COLO829 (cell line): Measurements from ENCODE around the gene HKDC1.
A peak's percentile ranks its signal among the peaks of the same experiment; 100 is the strongest.

Experiments used
- DNase-seq: peaks from one replicate; pipeline ENCODE4 v3.0.0; 2012; ENCODE audit warnings: low spot score

Gene HKDC1

GRCh38 chr10:69217119-69217754 is 2.9 kb upstream of the HKDC1 start:
- DNase-seq, result peak; percentile 50

- DNase-seq, result no peak
Observed at GRCh38 chr10:69218831-69219230, 1.3 kb upstream of the HKDC1 start.

DNA sequence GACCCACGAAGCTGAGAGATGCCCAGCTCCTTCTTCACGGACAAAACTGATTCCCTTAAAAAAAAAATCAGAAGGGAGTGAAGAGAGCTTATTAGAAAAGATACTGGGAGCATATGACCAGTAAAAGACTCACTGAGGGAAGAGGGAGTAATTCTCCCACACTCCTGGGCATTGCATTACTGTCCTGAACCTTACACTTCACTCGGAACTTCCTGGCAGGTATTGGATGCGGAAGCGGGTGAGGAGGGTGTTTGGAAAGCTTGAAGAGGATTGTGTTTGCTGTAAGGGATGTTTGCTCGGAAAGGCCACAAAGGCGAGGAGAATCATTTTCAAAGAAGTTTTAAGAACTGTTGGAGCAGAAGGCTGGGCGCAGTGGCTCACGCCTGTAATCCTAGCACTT is 375 bp downstream of the HKDC1 start:
- no peak for DNase-seq

DNA sequence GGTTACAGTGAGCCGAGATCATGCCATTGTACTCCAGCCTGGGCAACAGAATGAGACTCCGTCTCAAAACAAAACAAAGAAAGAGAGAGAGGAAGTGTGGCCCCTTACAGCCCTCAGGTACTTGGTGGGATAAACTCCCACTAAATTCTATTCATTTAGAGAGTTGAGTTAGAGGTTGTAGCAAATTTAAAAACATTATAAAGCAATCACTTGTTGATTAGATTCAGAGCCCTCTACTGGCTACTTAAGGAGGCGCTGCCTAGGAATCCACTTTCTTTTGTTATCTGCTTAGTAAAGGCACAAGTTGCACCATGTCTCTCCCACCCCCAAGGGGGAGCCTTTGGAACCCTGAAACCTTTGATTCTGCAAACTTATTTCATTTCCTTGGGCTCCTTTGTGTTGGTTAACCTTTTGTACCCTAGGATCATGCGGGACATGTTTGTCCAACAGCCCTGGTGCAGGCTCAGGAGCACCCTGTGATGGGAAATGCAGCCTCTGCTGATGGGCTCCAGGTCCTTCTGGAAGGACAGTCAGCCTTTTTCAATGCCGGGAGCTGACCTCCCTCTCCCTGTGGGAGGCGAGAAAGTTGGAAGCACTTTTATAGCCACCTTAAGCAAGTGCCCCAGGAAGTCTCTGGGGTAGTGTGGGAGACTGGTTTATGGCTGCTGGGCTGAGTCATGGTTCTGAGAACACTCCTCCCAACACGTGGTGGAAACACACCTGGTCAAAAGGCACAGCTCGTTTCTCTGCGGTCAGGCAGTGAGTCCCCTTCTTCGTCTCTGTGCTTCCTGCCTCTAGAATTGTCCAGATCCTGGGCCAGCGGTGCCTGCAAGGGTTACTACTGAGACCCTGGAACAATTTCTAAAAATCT is 2.3 kb downstream of the HKDC1 start:
- DNase-seq, result peak; percentile 60

GRCh38 chr10:69223028-69223342 is 2.9 kb downstream of the HKDC1 start:
- DNase-seq, result no peak

- peak; percentile 83 for DNase-seq
Observed at GRCh38 chr10:69224862-69225657, 4.9 kb downstream of the HKDC1 start.

DNA sequence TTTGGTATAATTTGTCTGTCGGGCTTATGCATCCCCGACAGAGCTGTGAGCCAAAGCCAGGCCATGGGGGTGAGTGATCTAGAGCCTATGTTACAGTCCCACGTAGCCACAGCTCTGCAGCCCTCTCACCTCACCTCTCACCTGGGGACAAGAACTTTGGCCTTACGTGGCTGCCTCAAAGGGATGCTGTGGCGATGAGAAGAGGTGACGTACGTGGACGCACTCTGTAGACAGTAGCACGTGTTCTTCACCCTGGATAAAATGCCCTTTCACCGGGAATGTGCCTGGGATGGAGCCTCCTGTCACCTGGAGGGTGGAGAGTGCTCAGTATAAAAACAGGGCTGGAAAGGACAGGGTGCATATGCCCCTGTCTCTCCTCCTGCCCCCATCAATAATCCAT is 5.5 kb downstream of the HKDC1 start:
- no peak for DNase-seq

DNA sequence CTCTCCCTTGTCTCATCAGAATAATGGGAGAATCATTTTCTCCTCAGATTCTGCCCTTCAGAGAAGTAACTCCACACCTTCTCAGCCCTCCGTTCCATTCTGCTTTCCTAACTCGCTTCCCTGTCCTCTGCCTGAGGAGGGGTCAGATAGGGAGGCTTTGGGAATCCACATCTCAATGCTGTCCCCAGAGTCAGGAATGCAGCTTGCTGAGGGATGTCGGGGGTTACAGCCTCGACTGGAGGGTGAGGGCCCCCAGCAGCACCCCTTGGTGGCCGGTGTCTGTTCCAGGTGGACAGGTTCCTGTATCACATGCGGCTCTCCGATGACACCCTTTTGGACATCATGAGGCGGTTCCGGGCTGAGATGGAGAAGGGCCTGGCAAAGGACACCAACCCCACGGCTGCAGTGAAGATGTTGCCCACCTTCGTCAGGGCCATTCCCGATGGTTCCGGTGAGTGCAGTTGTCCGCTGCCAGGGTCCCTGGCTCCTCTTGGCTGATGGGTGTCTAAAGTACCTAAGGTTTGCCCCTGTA is 6.9 kb downstream of the HKDC1 start:
- DNase-seq, result no peak

GRCh38 chr10:69228151-69228550 is 8.0 kb downstream of the HKDC1 start:
- no peak for DNase-seq

DNA sequence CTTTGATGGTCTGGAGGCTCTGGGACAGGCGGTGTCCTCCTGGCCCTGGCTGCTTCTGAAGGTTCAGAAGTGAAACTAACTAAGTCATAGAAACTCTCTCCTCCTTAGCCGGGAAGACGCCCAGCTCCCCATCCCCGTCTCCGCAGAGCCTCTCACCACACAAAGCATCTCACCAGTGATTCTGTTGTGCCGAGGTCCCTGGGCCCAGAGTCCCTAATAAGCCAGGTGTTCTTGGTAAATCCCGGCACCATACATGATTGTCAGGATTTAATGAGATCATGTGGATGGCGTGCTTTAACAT is 9.4 kb downstream of the HKDC1 start:
- DNase-seq, result no peak

- DNase-seq, result no peak
Observed at GRCh38 chr10:69230128-69230527, 10.0 kb downstream of the HKDC1 start.

DNA sequence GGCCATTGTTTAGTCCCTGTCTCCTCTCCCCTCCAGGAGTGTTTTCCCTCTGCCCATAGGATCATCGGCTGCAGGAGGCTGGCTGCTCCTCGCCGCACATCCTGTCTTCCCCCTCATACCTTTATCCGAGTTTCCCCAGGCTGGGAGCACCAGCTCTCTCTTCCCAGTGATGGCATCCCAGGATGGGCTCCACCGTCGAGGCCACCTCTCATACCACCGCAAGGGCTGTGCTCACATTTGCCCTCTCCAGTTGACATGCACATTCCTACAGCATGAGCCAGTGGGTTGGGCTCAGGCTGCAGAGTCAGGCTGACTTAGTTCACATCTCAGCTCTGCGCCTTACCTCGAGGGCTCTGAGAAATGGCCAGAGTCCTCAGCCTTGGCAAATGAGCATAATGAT is 12.1 kb downstream of the HKDC1 start:
- no peak for DNase-seq

DNA sequence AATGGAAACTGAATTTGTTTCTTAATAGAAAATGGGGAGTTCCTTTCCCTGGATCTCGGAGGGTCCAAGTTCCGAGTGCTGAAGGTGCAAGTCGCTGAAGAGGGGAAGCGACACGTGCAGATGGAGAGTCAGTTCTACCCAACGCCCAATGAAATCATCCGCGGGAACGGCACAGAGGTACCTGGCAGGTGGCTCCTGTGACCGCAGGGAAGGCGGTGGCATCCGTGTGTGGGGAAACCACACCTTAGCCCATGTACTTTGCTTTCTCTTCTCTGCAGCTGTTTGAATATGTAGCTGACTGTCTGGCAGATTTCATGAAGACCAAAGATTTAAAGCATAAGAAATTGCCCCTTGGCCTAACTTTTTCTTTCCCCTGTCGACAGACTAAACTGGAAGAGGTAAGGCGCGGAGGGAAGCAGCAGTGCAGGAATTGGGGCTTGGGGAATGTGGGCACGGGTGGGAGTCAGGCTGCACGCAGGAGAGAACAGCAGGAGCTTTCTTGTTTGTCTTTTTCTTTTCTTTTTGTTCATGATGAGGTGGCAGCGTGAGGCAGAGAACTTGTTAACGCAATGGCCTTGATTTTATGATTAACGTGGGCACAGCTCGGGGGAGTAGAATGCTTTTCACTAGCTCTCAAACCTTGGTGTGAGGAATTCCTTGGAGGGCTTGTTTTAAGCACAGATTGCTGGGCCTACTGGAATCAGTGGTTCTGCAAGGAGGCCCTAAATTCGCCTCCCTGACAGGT is 12.8 kb downstream of the HKDC1 start:
- no peak for DNase-seq

DNA sequence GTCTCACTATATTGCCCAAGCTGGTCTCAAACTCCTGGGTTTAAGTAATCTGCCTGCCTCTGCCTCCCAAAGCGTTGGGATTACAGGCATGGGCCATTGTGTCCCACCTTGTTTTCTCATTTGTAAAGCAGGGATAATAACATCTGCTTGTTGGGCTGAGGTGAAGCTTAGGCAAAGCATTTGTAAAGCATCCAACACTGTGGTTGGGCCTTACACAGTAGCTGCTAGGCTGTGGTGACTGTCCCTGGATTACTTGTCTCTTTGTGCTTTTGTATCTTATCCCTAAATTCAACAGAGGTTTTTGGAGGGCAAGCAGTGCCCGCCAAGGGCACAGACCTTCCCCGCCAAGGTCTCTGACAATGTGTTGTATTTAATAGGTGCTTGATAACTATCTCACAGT is 14.3 kb downstream of the HKDC1 start:
- no peak for DNase-seq

DNA sequence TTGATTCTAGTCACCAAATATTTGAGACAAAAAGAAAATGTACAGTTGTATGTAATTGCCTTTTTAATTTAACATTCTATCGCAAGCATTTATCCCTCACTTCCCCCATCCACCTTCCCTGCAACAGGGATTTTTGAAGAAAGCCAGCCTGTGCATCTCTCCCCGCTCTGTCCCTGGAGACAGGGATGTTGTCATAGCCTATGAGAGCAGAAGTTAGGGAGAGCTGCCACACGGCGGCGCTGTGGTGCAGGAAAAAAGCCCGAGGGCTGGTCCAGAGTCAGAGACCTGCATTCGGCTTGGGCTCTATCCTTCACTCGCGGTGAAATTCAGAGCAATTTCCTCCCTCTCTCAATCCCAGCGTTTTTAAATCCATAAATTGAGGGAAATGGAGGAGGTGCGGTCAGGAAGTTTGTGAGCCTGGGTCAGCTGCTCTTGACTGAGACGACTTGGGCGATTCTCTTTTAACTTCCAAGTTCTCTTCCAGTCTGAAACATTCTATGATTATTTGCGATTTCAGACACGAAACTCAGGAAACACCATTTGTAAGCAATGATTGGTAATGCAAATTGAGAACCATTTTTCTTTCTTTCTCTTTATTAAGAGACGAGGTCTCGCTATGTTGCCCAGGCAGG is 17.5 kb downstream of the HKDC1 start:
- DNase-seq, result peak; percentile 78

- DNase-seq, result no peak
Observed at GRCh38 chr10:69239136-69239535, 19.0 kb downstream of the HKDC1 start.

GRCh38 chr10:69239816-69240434 is 19.8 kb downstream of the HKDC1 start:
- no peak for DNase-seq

GRCh38 chr10:69240455-69240854 is 20.3 kb downstream of the HKDC1 start:
- DNase-seq, result no peak

- no peak for DNase-seq
Observed at GRCh38 chr10:69241575-69241974, 21.4 kb downstream of the HKDC1 start.

- no peak for DNase-seq
Observed at GRCh38 chr10:69242040-69242851, 22.1 kb downstream of the HKDC1 start.
